ENCODE data around the gene MOSPD3. TPM values are rescaled to one million over a fixed set of nuclear protein-coding genes. Genes with fewer than 3 reads are reported as not detected.

MOSPD3 gene
- total RNA-seq, 6 donors from 2014 or later: 9.9 to 25.8 (median 16.0) TPM

DNA sequence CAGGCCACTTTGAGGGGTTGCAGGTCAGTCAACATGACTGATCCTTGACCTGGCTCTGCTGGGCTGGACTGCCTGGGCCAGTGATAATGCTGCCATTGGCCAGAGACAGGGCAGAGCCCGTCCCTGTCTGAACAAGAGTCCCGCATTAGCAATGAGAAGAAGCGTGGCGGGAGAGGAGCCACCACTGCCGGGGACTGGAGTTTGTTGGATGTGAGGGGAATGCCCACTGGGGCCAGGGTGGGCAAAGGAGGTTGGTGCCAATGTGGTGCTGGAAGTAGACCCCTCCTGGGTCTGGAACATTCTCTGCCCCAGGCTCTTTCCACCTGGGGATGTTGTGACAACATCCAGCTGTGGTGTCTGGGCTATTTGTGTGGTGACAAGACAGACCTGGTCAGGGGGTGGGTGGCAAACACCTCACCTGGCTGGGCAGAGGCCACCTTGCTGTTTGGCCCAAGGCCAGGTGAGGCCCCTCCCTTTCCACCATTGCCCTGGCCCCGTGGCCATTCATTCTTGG, 46.3 kb upstream of the MOSPD3 start:
- TF ChIP-seq POLR2A (IDR thresholded peaks at IDR 0.05) (no peak), POLR2AphosphoS5 (IDR thresholded peaks at IDR 0.05) (no peak), EP300 (IDR thresholded peaks at IDR 0.05) (no peak)
- TF ChIP-seq, protein P1, sequence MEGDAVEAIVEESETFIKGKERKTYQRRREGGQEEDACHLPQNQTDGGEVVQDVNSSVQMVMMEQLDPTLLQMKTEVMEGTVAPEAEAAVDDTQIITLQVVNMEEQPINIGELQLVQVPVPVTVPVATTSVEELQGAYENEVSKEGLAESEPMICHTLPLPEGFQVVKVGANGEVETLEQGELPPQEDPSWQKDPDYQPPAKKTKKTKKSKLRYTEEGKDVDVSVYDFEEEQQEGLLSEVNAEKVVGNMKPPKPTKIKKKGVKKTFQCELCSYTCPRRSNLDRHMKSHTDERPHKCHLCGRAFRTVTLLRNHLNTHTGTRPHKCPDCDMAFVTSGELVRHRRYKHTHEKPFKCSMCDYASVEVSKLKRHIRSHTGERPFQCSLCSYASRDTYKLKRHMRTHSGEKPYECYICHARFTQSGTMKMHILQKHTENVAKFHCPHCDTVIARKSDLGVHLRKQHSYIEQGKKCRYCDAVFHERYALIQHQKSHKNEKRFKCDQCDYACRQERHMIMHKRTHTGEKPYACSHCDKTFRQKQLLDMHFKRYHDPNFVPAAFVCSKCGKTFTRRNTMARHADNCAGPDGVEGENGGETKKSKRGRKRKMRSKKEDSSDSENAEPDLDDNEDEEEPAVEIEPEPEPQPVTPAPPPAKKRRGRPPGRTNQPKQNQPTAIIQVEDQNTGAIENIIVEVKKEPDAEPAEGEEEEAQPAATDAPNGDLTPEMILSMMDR (IDR thresholded peaks at IDR 0.05): no peak
- Histone ChIP-seq H3K4me3 (no peak overlapping the region), H3K27me3 (no peaks in the 10 kb centered on the region), H3K36me3 (peaks cover 0 to 18% (median 11%) of the 10 kb centered on the region in 4 donors), H3K9me3 (no peaks in the 10 kb centered on the region), H3K27ac (no peak overlapping the region), H3K4me1 (peaks cover 13 to 33% (median 18%) of the 10 kb centered on the region in 4 donors)
- 89 to 94% methylated on average over 6 of the region's 6 CpGs for WGBS, 2 donors
- DNase-seq (no peak), ATAC-seq (ENCODE audit: low FRiP score in 2 of 2) (no peak)

DNA sequence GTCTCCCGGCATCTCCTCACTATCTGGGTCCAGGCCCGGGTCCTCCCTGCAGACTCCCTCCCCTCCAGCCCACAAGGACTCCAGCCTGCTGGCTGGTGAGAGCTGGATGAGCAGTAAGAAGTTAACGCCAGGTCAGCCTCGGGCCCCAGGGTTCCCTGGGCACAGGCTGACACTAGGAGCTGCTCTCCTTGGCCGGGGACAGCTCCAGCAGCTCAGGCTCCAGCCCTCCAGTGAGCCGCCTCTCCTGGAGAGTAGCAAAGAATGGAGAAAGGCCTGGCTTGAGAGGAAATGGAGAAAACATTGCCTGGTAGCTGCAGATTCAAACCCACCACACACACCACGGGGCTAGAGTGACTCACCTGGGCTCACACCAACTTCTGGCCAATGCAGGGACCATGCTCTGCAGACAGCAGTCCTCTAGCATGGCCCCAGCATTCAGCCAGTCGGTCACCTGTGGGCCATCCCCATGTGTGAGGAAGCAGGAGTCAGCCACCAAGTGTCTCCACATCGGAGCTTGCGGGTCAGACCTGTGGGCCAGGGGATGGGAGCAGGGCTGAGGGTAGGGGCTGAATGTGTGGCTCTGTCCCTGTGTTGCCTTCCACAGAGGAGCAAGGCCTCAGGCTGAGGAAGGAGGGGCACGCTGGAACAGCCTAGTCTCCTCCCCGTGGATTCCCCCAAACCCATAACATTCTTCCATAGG, 45.2 kb upstream of the MOSPD3 start:
- WGBS, 2 donors: 69 to 73% methylated on average over 3 to 12 of the region's 12 CpGs
- Histone ChIP-seq H3K9me3 (no peaks in the 10 kb centered on the region), H3K4me1 (peaks cover 13 to 37% (median 18%) of the 10 kb centered on the region in 4 donors), H3K4me3 (no peak overlapping the region), H3K27ac (no peak overlapping the region), H3K36me3 (peaks cover 0 to 19% (median 8%) of the 10 kb centered on the region in 4 donors), H3K27me3 (no peaks in the 10 kb centered on the region)
- ATAC-seq (ENCODE audit: low FRiP score in 2 of 2): no peak
- DNase-seq: no peak
- TF ChIP-seq POLR2A (IDR thresholded peaks at IDR 0.05): no peak
- TF ChIP-seq, protein P1 (IDR thresholded peaks at IDR 0.05): no peak
- no peak for TF ChIP-seq POLR2AphosphoS5 (IDR thresholded peaks at IDR 0.05)
- TF ChIP-seq EP300 (IDR thresholded peaks at IDR 0.05): no peak

DNA sequence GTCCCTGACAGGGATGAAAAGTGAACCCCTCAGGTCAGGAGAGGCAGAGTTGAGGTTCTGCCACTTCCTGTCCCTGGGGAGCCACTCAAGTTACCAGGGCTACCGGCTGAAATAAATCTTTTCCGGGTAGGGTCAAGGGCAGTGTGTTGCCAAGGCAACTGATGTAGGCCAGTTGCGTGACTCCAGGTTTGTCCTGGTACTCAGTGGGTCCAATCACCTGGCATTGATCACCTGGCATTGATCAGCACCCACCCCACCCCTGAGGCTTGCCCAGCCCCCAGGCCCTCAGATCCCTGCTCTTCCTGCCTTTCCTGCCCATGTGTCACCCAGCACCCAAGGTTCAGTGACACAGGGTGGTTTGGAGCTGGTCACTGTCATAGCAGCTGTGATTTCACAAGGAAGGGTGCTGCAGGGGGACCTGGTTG, 44.6 kb upstream of the MOSPD3 start:
- DNase-seq (no peak), ATAC-seq (ENCODE audit: low FRiP score in 2 of 2) (no peak)
- Histone ChIP-seq H3K27ac (no peak overlapping the region), H3K9me3 (no peaks in the 10 kb centered on the region), H3K27me3 (no peaks in the 10 kb centered on the region), H3K4me1 (peaks cover 13 to 37% (median 18%) of the 10 kb centered on the region in 4 donors), H3K4me3 (no peak overlapping the region), H3K36me3 (peaks cover 0 to 19% (median 5%) of the 10 kb centered on the region in 4 donors)
- TF ChIP-seq POLR2AphosphoS5 (IDR thresholded peaks at IDR 0.05) (no peak), POLR2A (IDR thresholded peaks at IDR 0.05) (no peak), EP300 (IDR thresholded peaks at IDR 0.05) (no peak)
- TF ChIP-seq, protein P1 (IDR thresholded peaks at IDR 0.05): no peak
- 29% methylated on average over 3 of the region's 3 CpGs; no CpG with 5 or more reads in 1 of the 2 donors for WGBS, 2 donors

DNA sequence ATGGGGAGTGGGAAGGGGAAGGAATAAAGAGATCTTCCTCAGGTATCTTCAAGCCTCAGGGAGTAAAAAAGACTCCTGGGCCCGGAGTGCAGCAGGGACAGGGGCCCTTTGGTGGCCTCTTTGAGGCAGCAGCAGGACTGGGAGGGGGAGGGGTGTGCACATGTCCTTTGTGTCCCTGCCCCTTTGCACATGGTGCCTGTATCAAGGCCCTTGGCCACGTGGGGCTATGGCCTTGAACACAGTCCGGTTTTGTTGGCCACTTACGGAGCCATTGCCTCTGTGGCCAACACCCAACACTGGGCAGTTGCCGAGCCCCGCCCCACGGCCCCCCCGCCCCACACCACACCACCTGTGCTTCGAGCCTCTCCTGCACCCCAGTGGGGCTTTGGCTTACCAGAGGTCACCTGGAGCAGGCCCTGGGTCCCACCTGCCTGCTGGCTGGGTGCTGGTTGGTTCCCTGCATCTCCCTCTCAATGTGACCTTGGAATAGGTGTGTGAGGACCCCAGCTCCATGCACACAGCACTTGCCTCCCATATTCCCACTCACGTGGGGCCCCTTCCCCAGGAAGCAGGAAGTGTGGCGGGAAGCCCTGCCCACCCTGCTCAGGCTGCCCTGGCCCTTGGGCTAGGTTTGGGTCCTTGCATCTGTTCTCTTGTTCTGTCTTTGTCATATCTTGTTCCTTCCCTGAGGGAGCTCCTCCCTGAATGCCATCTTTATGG, 44.0 kb upstream of the MOSPD3 start:
- TF ChIP-seq POLR2AphosphoS5 (IDR thresholded peaks at IDR 0.05) (no peak), POLR2A (IDR thresholded peaks at IDR 0.05) (no peak), EP300 (IDR thresholded peaks at IDR 0.05) (no peak)
- TF ChIP-seq, protein P1 (IDR thresholded peaks at IDR 0.05): no peak
- DNase-seq (no peak), ATAC-seq (ENCODE audit: low FRiP score in 2 of 2) (no peak)
- H3K4me3 ChIP-seq: no peak overlapping the region
- no peaks in the 10 kb centered on the region for H3K27me3 ChIP-seq
- no peaks in the 10 kb centered on the region for H3K9me3 ChIP-seq
- WGBS, 2 donors: 74 to 81% methylated on average over 3 to 9 of the region's 11 CpGs
- H3K36me3 ChIP-seq: peaks cover 0 to 19% (median 9%) of the 10 kb centered on the region in 4 donors
- no peak overlapping the region for H3K27ac ChIP-seq
- peaks cover 13 to 37% (median 18%) of the 10 kb centered on the region in 4 donors for H3K4me1 ChIP-seq

Measured in upper lobe of left lung (tissue), 6 donors.